Endodermal cell (in vitro differentiated cells): ENCODE measurements around the gene PRPF6. TPM values are rescaled to one million over a fixed set of nuclear protein-coding genes. Genes with fewer than 3 reads are reported as not detected.
A peak's percentile ranks its signal among the peaks of the same experiment; 100 is the strongest.

Source experiments
- DNase-seq: peaks from one replicate; pipeline ENCODE4 v3.0.0-alpha.2; 2017
- H3K27ac ChIP-seq: 2 replicates; pipeline ENCODE4 v1.5.1; 2013; ENCODE audit warnings: mild to moderate bottlenecking, low read depth, low read length, moderate library complexity
- H3K27me3 ChIP-seq: 2 replicates; pipeline ENCODE4 v1.6.1; 2013; ENCODE audit warnings: mild to moderate bottlenecking, low read length, moderate library complexity; ENCODE audit not compliant: insufficient read depth, control insufficient read depth, poor library complexity, severe bottlenecking
- H3K36me3 ChIP-seq: 2 replicates; pipeline ENCODE4 v1.7.0; 2013; ENCODE audit warnings: mild to moderate bottlenecking, low read length, moderate library complexity; ENCODE audit not compliant: control insufficient read depth, insufficient read depth
- H3K4me1 ChIP-seq: one replicate; pipeline ENCODE4 v1.7.0; 2013; ENCODE audit warnings: low read length; ENCODE audit not compliant: control insufficient read depth, insufficient read depth
- H3K4me3 ChIP-seq: 2 replicates; pipeline ENCODE4 v1.5.1; 2013; ENCODE audit warnings: mild to moderate bottlenecking, low read length, moderate library complexity
- H3K9ac ChIP-seq: 2 replicates; pipeline ENCODE4 v1.6.1; 2013; ENCODE audit warnings: mild to moderate bottlenecking, low read length, moderate library complexity; ENCODE audit not compliant: poor library complexity, severe bottlenecking; ENCODE audit errors: extremely low read depth
- H3K9me3 ChIP-seq: 2 replicates; pipeline ENCODE4 v1.6.1; 2013; ENCODE audit warnings: mild to moderate bottlenecking, low read length, moderate library complexity; ENCODE audit not compliant: control insufficient read depth
- H3K27ac Mint-ChIP-seq: 2 replicates; pipeline ENCODE4 v1.8.0; 2020; ENCODE audit warnings: mixed read lengths
- H3K27me3 Mint-ChIP-seq: 2 replicates; pipeline ENCODE4 v1.8.0; 2021; ENCODE audit warnings: mild to moderate bottlenecking, mixed read lengths; ENCODE audit not compliant: insufficient read depth
- H3K36me3 Mint-ChIP-seq: 2 replicates; pipeline ENCODE4 v1.8.0; 2020; ENCODE audit warnings: low read depth, mixed read lengths
- H3K4me1 Mint-ChIP-seq: 2 replicates; pipeline ENCODE4 v1.8.0; 2020; ENCODE audit warnings: mixed read lengths
- H3K4me3 Mint-ChIP-seq: 2 replicates; pipeline ENCODE4 v1.8.0; 2020; ENCODE audit warnings: mild to moderate bottlenecking, moderate library complexity, mixed read lengths
- H3K9me3 Mint-ChIP-seq: 2 replicates; pipeline ENCODE4 v1.8.0; 2020; ENCODE audit warnings: mild to moderate bottlenecking, mixed read lengths
- WGBS, 2 experiments: methylation state at CpG; one replicate each; pipeline versions ENCODE4 v1.1.5 to v1.1.7; 2013; ENCODE audit warnings: missing lambda C conversion rate in 2 of 2, mixed read lengths in 1 of 2; ENCODE audit not compliant: insufficient coverage in 1 of 2, insufficient read length in 1 of 2; 5-methylcytosine and 5-hydroxymethylcytosine counted together
- total RNA-seq, 2 donors: library from RNA; stranded (reverse); fragmentation: NEBNext Ultra II Directional in 1 of 2; extraction: Animal tissue kit (Norgen Biotek cat#: 25700) in 1 of 2; gene quantifications; 2 replicates in 1 of 2; 3 replicates in 1 of 2; pipeline ENCODE4 v1.2.1, GENCODE V29; 2021
- TF ChIP-seq, protein P1 (sequence below): fragments of 200-600 bp; sonication (generic); conservative IDR thresholded peaks from 2 replicates; pipeline ENCODE4 v1.5.0; 2021; ENCODE audit warnings: antibody characterized with exemption, mild to moderate bottlenecking

Gene PRPF6
- total RNA-seq, 2 donors from 2014 or later = 73.3 to 73.9 TPM

DNA sequence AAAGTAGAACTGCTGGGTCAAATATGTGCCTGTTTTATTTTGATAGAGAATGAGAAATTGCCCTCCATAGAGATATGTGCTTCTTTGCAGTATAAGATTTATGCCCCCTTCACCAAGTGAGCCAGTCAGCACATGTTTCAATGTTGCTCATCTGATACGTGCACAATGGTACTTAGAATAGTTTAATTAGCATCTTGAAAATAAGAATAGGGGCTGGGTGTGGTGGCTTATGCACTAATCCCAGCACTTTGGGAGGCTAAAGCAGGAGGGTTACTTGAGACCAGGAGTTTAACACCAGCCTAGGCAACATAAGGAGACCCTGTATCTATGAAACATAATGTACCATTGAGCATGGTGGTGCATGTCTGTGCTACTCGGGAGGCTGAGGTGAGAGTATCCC lies 34.7 kb downstream of the PRPF6 start:
- Histone ChIP-seq H3K36me3 (peaks cover 65% of the 10 kb centered on the region), H3K9me3 (peaks cover 7% of the 10 kb centered on the region), H3K4me3 (no peak overlapping the region), H3K27ac (no peak overlapping the region), H3K9ac (no peak overlapping the region), H3K27me3 (no peaks in the 10 kb centered on the region), H3K4me1 (no peaks in the 10 kb centered on the region)
- no peak overlapping the region for H3K27ac Mint-ChIP-seq
- no peak overlapping the region for H3K4me3 Mint-ChIP-seq
- WGBS, 2 experiments = 93 to 100% methylated on average over 1 to 2 of the region's 2 CpGs
- no peaks in the 10 kb centered on the region for H3K27me3 Mint-ChIP-seq
- peaks cover 62% of the 10 kb centered on the region for H3K36me3 Mint-ChIP-seq
- DNase-seq = no peak
- TF ChIP-seq, protein P1, sequence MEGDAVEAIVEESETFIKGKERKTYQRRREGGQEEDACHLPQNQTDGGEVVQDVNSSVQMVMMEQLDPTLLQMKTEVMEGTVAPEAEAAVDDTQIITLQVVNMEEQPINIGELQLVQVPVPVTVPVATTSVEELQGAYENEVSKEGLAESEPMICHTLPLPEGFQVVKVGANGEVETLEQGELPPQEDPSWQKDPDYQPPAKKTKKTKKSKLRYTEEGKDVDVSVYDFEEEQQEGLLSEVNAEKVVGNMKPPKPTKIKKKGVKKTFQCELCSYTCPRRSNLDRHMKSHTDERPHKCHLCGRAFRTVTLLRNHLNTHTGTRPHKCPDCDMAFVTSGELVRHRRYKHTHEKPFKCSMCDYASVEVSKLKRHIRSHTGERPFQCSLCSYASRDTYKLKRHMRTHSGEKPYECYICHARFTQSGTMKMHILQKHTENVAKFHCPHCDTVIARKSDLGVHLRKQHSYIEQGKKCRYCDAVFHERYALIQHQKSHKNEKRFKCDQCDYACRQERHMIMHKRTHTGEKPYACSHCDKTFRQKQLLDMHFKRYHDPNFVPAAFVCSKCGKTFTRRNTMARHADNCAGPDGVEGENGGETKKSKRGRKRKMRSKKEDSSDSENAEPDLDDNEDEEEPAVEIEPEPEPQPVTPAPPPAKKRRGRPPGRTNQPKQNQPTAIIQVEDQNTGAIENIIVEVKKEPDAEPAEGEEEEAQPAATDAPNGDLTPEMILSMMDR = no peak
- H3K9me3 Mint-ChIP-seq = no peaks in the 10 kb centered on the region
- no peaks in the 10 kb centered on the region for H3K4me1 Mint-ChIP-seq

DNA sequence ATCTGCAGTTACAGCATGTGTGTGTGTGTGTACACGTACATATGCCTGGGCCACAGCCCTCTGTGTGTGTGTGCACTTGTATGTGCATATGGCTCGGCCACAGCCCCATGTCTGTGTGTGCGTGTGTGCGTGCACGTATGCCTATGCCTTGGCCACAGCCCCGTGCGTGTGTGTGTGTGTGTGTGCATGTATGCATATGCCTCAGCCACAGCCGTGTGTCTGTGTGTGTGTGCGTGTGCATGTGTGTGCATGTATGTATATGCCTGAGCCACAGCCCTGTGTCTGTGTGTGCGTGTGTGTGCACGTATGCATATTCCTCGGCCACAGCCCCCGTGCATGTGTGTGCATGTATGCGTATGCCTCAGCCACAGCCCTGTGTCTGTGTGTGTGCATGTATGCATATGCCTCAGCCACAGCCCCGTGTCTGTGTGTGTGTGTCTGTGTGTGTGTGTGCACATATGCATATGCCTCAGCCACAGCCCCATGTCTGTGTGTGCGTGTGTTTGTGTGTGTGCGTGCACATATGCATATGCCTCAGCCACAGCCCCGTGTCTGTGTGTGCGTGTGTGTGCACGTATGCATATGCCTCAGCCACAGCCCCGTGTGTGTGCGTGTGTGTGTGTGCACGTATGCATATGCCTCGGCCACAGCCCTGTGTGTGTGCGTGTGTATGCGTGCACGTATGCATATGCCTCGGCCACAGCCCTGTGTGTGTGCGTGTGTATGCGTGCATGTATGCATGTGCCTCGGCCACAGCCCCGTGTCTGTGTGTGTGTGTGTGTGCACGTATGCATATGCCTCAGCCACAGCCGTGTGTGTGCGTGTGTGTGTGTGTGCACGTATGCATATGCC lies 40.4 kb downstream of the PRPF6 start:
- DNase-seq = no peak
- no peak overlapping the region for H3K4me3 ChIP-seq
- no peak overlapping the region for H3K27ac ChIP-seq
- no peaks in the 10 kb centered on the region for H3K4me1 Mint-ChIP-seq
- no peak overlapping the region for H3K4me3 Mint-ChIP-seq
- H3K27me3 ChIP-seq = no peaks in the 10 kb centered on the region
- H3K27ac Mint-ChIP-seq = no peak overlapping the region
- H3K9ac ChIP-seq = no peak overlapping the region
- WGBS, 2 experiments = 92 to 96% methylated on average over 23 to 35 of the region's 36 CpGs
- peaks cover 77% of the 10 kb centered on the region for H3K36me3 Mint-ChIP-seq
- peaks cover 4% of the 10 kb centered on the region for H3K9me3 ChIP-seq
- peaks cover 74% of the 10 kb centered on the region for H3K36me3 ChIP-seq
- no peaks in the 10 kb centered on the region for H3K27me3 Mint-ChIP-seq
- H3K4me1 ChIP-seq = no peaks in the 10 kb centered on the region
- no peaks in the 10 kb centered on the region for H3K9me3 Mint-ChIP-seq
- TF ChIP-seq, protein P1 = no peak

DNA sequence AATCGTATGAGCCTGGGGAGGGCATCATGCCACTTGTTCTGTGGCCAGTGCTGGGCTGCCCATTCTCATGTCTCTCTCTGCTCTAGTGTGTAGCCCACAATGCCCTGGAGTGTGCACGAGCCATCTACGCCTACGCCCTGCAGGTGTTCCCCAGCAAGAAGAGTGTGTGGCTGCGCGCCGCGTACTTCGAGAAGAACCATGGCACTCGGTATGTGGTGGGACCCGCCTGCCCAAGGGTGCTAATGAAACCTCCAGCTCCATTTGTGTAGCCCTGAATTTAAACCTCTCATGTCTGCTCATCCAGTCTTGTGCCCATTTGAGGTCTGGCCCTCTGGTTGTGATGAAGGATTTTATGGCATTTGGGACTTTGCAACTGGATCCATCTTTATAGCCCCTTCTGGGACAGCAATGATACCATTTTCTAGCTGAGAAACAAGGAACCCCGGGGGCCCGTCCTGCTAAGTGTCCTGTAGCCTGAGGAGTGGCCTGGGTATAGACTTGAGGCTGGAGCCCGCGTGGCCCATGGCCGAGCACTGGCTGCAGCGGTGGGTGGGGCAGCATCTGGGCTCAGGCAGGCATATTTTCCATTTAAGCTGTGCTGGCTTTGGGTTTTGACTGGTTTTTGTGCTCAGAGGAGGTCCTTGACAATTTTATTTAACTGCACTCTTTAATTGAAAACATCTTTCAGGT lies 41.9 kb downstream of the PRPF6 start:
- TF ChIP-seq, protein P1 = no peak

More for the DNA sequence above, 41.9 kb downstream of the PRPF6 start:
- Mint-ChIP-seq H3K27ac (no peak overlapping the region), H3K36me3 (peaks cover 79% of the 10 kb centered on the region), H3K4me3 (no peak overlapping the region), H3K9me3 (no peaks in the 10 kb centered on the region), H3K27me3 (no peaks in the 10 kb centered on the region), H3K4me1 (no peaks in the 10 kb centered on the region)
- H3K4me3 ChIP-seq = no peak overlapping the region
- 95 to 97% methylated on average over 16 to 17 of the region's 17 CpGs for WGBS, 2 experiments
- H3K36me3 ChIP-seq = peaks cover 74% of the 10 kb centered on the region
- no peak overlapping the region for H3K9ac ChIP-seq
- peak; percentile 24 for DNase-seq
- no peaks in the 10 kb centered on the region for H3K9me3 ChIP-seq
- no peaks in the 10 kb centered on the region for H3K4me1 ChIP-seq
- no peak overlapping the region for H3K27ac ChIP-seq
- no peaks in the 10 kb centered on the region for H3K27me3 ChIP-seq
